ENCODE results near the gene NSG1. TPM values are rescaled to one million over a fixed set of nuclear protein-coding genes. Genes with fewer than 3 reads are reported as not detected.

Gene NSG1
- polyA plus RNA-seq, 1 experiment: 10.4 TPM

DNA sequence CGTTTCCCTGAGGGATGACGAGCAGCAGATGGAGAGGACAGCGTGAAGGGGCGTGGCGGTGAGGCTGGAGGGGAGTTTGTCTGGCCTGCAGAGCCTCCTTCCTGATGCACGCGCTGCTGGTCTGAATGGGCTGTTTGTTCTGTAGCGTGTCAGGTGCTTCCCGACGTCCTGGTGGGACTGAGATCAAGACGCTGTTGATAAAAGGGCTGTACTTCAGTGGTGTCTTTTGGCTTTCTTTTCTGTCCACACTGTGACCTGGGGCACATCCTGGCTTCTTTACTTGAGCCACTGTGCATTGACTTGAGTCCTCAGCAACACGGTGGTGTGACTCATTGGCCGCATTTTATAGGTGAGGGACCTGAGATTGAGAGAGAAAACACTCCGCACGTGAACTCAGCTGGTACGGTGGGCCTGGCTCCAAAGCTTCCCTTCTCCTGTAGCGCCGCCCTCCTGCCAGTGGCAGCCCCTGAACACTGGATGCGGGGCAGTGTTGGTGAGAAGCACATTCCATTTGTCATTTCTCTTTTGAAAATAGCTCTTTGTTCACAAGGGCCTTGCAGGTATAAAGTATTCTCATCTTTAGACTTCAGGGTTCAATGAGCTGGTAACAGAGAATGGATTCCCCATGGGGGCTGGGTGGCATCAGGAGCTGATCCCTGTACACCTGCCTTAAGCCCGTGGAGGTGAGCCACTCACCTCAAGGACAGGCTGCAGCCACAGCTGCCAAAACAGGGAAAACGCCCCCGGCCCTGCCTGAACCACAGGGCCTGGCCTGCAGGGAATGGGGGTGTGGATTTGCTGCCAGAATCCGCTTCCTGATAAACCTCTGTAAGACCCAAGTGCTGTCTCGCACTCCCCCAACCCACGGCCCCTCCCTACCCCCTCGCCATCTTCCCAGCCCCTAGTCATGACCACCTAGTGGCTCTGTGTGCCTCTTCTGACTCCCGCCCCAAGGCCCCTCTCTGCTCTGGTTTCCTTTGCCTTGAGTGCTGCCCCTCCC is 29.2 kb downstream of the NSG1 start:
- no peak for DNase-seq (ENCODE audit: low read depth, low spot score)
- ChIA-PET CTCF (interaction anchor here (1.2 kb wide), 1 partner anchor 10 kb away, joined by 3 read pairs; no protein-coding TSS in a partner anchor), POLR2A (no interaction called here)
- Histone ChIP-seq H3K27me3 (ENCODE audit: control insufficient read depth, insufficient read depth, low read length) (no peaks in the 10 kb centered on the region), H3K4me3 (ENCODE audit: low read depth, low read length) (no peak overlapping the region), H3K27ac (ENCODE audit: low read depth, low read length) (no peak overlapping the region), H3K9me3 (ENCODE audit: control insufficient read depth, insufficient read depth, low read length) (peaks cover 10% of the 10 kb centered on the region; the same call in 1 of the 2 replicates)
- no peak for TF ChIP-seq CTCF (IDR thresholded peaks at IDR 0.05; ENCODE audit: low read depth, low read length)

DNA sequence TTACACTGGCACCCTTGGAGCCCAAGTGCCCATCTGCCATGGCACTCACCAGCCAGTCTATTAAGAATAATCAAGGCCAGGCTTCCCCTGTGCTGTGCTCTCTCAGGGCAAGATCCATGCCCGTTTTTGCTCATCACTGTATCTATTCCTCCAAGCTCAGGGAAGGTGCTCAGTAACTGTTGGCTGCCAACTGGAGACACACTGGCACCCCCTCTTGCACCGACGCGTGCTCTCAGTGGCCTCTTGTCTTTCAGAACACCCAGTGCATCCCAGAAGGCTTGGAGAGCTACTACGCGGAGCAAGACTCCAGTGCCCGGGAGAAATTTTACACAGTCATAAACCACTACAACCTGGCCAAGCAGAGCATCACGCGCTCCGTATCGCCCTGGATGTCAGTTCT is 30.1 kb downstream of the NSG1 start:
- Histone ChIP-seq H3K27ac (ENCODE audit: low read depth, low read length) (no peak overlapping the region), H3K27me3 (ENCODE audit: control insufficient read depth, insufficient read depth, low read length) (no peaks in the 10 kb centered on the region), H3K4me3 (ENCODE audit: low read depth, low read length) (no peak overlapping the region), H3K9me3 (ENCODE audit: control insufficient read depth, insufficient read depth, low read length) (peaks cover 10% of the 10 kb centered on the region; the same call in 1 of the 2 replicates)
- POLR2A ChIA-PET: no interaction called here
- no peak for DNase-seq (ENCODE audit: low read depth, low spot score)
- CTCF ChIA-PET: interaction anchor here (1.0 to 1.2 kb wide), 2 partner anchors 10 to 13 kb away, joined by 3 to 4 read pairs; no protein-coding TSS in a partner anchor
- TF ChIP-seq CTCF (IDR thresholded peaks at IDR 0.05; ENCODE audit: low read depth, low read length): no peak

GRCh38 chr4:4417886-4418285 is 31.0 kb downstream of the NSG1 start:
- ChIA-PET CTCF (interaction anchor here (0.9 to 1.0 kb wide), 2 partner anchors 12 to 70 kb away, joined by 3 to 4 read pairs; no protein-coding TSS in a partner anchor), POLR2A (no interaction called here)
- DNase-seq (ENCODE audit: low read depth, low spot score): no peak

DNA sequence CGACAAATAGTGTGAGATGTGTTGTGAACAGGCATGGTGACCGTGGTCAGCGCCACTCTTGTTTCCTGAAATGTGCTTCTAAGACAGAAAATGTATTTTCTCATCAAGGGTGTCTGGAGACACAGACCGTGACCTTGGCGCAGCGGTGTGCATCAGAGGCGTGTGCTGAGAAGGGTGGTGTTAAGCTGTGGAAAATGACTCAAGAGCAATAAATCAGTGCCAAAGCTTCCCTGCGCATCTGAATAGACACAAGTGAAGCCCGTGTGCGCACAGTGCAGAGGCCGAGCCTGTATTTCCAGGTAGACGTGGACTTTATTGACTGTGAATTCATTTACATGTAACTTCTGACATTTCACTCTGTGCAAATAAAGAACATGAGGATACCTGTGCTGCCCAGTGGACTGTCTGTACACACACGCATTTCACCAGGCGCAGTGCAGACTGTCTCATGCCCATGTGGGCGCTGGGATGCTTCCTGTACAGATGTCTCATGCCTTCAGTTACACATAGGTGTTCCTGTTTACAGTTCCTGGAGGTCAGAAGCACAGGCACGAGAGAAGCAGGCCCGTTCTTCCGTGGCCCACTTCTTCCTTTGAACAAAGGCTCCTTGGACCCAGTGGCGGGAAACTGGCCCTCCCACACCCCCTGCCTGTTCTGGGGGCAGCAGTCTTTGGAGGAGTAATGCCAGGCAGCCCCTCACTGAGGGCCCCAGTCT is 31.9 kb downstream of the NSG1 start:
- peaks cover 10% of the 10 kb centered on the region; the same call in 1 of the 2 replicates for H3K9me3 ChIP-seq (ENCODE audit: control insufficient read depth, insufficient read depth, low read length)
- H3K4me3 ChIP-seq (ENCODE audit: low read depth, low read length): no peak overlapping the region
- H3K27me3 ChIP-seq (ENCODE audit: control insufficient read depth, insufficient read depth, low read length): no peaks in the 10 kb centered on the region
- H3K27ac ChIP-seq (ENCODE audit: low read depth, low read length): no peak overlapping the region
- CTCF ChIA-PET: no interaction called here
- TF ChIP-seq CTCF (IDR thresholded peaks at IDR 0.05; ENCODE audit: low read depth, low read length): no peak
- POLR2A ChIA-PET: no interaction called here
- DNase-seq (ENCODE audit: low read depth, low spot score): no peak

More at GRCh38 chr4:4417886-4418285, 31.0 kb downstream of the NSG1 start:
- Histone ChIP-seq H3K4me3 (ENCODE audit: low read depth, low read length) (no peak overlapping the region), H3K9me3 (ENCODE audit: control insufficient read depth, insufficient read depth, low read length) (peaks cover 10% of the 10 kb centered on the region; the same call in 1 of the 2 replicates), H3K27ac (ENCODE audit: low read depth, low read length) (no peak overlapping the region), H3K27me3 (ENCODE audit: control insufficient read depth, insufficient read depth, low read length) (no peaks in the 10 kb centered on the region)
- TF ChIP-seq CTCF (IDR thresholded peaks at IDR 0.05; ENCODE audit: low read depth, low read length): no peak
